ENCODE results near the gene C19orf25. TPM values are rescaled to one million over a fixed set of nuclear protein-coding genes. Genes with fewer than 3 reads are reported as not detected.

C19orf25 gene
- total and polyA plus RNA-seq, 11 donors = 9.4 to 29.2 (median 16.0) TPM

DNA sequence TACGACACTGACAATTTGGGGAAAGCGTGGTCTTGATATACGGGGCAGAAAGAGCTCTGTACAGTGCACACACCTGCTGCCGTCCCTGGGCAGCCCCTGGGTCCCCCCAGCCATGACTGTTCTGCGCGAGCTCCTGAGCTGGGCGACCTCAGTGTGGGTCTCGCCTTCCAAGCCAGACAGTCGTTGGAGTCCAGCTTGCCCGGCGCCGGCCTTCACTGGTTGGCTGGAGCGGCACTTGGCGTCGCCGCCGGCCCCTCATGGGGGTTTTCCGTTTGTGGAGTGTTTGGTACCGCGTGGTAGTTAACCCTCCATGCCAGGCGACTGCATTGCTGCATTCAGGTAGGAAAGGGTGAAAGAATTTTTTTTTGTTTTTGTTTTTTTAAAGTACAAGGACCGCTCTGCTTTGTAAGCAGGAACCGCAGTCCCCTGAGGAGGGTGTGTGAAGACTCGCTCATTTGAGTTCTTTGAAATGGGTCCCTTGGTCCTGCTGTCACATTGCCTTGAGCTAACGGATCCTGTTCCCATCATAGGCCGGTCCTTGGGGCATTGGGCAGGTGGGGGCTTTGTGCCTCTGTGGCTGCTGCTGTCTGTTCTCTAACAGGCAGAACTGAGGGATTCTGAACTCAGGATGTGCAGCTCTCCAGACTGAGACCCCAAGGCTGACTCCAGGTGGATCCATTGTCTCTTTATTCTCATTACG, 51.6 kb downstream of the C19orf25 start:
- Histone ChIP-seq H3K27me3 (no peaks in the 10 kb centered on the region), H3K4me1 (peaks cover 0 to 39% (median 4%) of the 10 kb centered on the region in 12 donors), H3K36me3 (peaks cover 0 to 98% (median 92%) of the 10 kb centered on the region in 9 donors), H3K27ac (no peak overlapping the region), H3K9me3 (no peaks in the 10 kb centered on the region), H3K4me3 (no peak overlapping the region)
- 89 to 91% (median 91%) methylated on average over 27 of the region's 27 CpGs for WGBS, 4 donors
- no peak for DNase-seq
- TF ChIP-seq POLR2A (IDR thresholded peaks at IDR 0.05) (no peak), CTCF (IDR thresholded peaks at IDR 0.05) (no peak)
- no peak for ATAC-seq
- intact Hi-C loops (cut with DNase I) = no loop called here

- 58 to 66% (median 60%) methylated on average over 9 of the region's 9 CpGs for WGBS, 4 donors
- peaks cover 0 to 39% (median 4%) of the 10 kb centered on the region in 12 donors for H3K4me1 ChIP-seq
- H3K9me3 ChIP-seq = no peaks in the 10 kb centered on the region
- no peak for ATAC-seq
- intact Hi-C loops (cut with DNase I) = no loop called here
- no peaks in the 10 kb centered on the region for H3K27me3 ChIP-seq
- no peak for DNase-seq
- H3K4me3 ChIP-seq = no peak overlapping the region
- H3K36me3 ChIP-seq = peaks cover 0 to 98% (median 92%) of the 10 kb centered on the region in 9 donors
- H3K27ac ChIP-seq = no peak overlapping the region
- TF ChIP-seq CTCF (IDR thresholded peaks at IDR 0.05) = no peak
- TF ChIP-seq POLR2A (IDR thresholded peaks at IDR 0.05) = no peak
Measured at GRCh38 chr19:1426736-1427135, 52.3 kb downstream of the C19orf25 start.

GRCh38 chr19:1425902-1426301, 53.1 kb downstream of the C19orf25 start:
- H3K4me3 ChIP-seq = no peak overlapping the region
- no peak for TF ChIP-seq POLR2A (IDR thresholded peaks at IDR 0.05)
- no peak for TF ChIP-seq CTCF (IDR thresholded peaks at IDR 0.05)
- no peak overlapping the region for H3K27ac ChIP-seq
- WGBS, 4 donors = 92 to 95% (median 93%) methylated on average over 12 to 14 of the region's 14 CpGs
- intact Hi-C loops (cut with DNase I) = no loop called here
- no peaks in the 10 kb centered on the region for H3K9me3 ChIP-seq
- H3K27me3 ChIP-seq = no peaks in the 10 kb centered on the region
- peaks cover 0 to 98% (median 92%) of the 10 kb centered on the region in 9 donors for H3K36me3 ChIP-seq
- ATAC-seq (no peak), DNase-seq (no peak)
- H3K4me1 ChIP-seq = peaks cover 0 to 39% (median 4%) of the 10 kb centered on the region in 12 donors

GRCh38 chr19:1425102-1425837, 53.7 kb downstream of the C19orf25 start:
- Histone ChIP-seq H3K27ac (no peak overlapping the region), H3K36me3 (peaks cover 0 to 98% (median 92%) of the 10 kb centered on the region in 9 donors), H3K9me3 (no peaks in the 10 kb centered on the region), H3K4me1 (peaks cover 0 to 35% (median 4%) of the 10 kb centered on the region in 12 donors), H3K27me3 (no peaks in the 10 kb centered on the region), H3K4me3 (no peak overlapping the region)
- TF ChIP-seq CTCF (IDR thresholded peaks at IDR 0.05) = no peak
- TF ChIP-seq POLR2A (IDR thresholded peaks at IDR 0.05) = no peak
- intact Hi-C loops (cut with DNase I) = no loop called here
- WGBS, 4 donors = 82 to 90% (median 86%) methylated on average over 31 to 33 of the region's 33 CpGs
- DNase-seq (no peak), ATAC-seq (no peak)

Data from heart left ventricle (tissue), 16 donors.